Measurements from ENCODE around the gene RBM20. TPM values are rescaled to one million over a fixed set of nuclear protein-coding genes. Genes with fewer than 3 reads are reported as not detected.

The RBM20 gene
- total and polyA plus RNA-seq, 2 of the 13 experiments (the other 11 are each of a cell fraction or from before 2014, with no cell fraction given), result 0.02 to 0.22 TPM

DNA sequence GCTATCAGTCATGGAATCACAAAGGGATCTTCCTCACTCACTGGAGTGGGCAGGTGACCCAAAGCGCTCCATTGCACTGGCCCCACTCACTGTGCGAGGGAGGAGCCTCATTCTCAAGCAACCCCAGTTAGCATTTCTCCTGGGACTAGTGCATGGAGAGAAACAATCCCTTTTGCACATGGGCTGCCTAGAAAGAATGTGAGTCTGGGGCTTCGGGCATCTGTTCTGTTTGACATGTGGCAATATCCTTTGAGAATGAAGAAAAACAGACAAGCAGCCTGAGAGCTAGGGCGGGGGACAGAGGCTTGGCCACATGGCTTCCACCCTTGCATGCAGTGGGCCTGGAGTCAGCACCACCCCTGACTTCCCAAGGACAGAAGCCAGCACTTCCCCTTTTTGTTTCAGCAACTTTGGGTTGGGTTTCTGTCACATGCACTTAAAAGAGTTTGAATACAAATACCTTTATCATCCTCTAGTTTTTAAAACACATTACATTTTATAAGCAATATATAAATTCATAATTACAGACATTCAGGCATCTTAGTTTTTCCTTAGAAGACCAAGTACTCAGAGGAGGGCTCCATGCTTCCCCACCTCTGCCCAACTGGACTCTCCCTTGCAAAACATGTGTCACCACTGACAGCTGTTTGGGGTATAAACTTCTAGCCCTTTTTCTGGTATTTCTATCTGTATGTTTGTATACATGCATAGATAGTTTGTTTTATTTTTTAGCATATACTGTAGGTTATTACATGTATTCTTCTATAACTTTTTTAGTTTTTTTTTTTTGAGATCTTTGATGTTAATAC, 73.8 kb downstream of the RBM20 start (continued):
- TF ChIP-seq, protein P1, sequence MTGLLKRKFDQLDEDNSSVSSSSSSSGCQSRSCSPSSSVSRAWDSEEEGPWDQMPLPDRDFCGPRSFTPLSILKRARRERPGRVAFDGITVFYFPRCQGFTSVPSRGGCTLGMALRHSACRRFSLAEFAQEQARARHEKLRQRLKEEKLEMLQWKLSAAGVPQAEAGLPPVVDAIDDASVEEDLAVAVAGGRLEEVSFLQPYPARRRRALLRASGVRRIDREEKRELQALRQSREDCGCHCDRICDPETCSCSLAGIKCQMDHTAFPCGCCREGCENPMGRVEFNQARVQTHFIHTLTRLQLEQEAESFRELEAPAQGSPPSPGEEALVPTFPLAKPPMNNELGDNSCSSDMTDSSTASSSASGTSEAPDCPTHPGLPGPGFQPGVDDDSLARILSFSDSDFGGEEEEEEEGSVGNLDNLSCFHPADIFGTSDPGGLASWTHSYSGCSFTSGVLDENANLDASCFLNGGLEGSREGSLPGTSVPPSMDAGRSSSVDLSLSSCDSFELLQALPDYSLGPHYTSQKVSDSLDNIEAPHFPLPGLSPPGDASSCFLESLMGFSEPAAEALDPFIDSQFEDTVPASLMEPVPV (CRISPR knock-in tag; IDR thresholded peaks at IDR 0.05), result no peak
- TF ChIP-seq, protein P2, sequence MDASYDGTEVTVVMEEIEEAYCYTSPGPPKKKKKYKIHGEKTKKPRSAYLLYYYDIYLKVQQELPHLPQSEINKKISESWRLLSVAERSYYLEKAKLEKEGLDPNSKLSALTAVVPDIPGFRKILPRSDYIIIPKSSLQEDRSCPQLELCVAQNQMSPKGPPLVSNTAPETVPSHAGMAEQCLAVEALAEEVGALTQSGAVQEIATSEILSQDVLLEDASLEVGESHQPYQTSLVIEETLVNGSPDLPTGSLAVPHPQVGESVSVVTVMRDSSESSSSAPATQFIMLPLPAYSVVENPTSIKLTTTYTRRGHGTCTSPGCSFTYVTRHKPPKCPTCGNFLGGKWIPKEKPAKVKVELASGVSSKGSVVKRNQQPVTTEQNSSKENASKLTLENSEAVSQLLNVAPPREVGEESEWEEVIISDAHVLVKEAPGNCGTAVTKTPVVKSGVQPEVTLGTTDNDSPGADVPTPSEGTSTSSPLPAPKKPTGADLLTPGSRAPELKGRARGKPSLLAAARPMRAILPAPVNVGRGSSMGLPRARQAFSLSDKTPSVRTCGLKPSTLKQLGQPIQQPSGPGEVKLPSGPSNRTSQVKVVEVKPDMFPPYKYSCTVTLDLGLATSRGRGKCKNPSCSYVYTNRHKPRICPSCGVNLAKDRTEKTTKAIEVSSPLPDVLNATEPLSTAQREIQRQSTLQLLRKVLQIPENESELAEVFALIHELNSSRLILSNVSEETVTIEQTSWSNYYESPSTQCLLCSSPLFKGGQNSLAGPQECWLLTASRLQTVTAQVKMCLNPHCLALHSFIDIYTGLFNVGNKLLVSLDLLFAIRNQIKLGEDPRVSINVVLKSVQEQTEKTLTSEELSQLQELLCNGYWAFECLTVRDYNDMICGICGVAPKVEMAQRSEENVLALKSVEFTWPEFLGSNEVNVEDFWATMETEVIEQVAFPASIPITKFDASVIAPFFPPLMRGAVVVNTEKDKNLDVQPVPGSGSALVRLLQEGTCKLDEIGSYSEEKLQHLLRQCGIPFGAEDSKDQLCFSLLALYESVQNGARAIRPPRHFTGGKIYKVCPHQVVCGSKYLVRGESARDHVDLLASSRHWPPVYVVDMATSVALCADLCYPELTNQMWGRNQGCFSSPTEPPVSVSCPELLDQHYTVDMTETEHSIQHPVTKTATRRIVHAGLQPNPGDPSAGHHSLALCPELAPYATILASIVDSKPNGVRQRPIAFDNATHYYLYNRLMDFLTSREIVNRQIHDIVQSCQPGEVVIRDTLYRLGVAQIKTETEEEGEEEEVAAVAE (CRISPR knock-in tag; IDR thresholded peaks at IDR 0.05; ENCODE audit: borderline replicate concordance), result no peak
- TF ChIP-seq, protein P3, sequence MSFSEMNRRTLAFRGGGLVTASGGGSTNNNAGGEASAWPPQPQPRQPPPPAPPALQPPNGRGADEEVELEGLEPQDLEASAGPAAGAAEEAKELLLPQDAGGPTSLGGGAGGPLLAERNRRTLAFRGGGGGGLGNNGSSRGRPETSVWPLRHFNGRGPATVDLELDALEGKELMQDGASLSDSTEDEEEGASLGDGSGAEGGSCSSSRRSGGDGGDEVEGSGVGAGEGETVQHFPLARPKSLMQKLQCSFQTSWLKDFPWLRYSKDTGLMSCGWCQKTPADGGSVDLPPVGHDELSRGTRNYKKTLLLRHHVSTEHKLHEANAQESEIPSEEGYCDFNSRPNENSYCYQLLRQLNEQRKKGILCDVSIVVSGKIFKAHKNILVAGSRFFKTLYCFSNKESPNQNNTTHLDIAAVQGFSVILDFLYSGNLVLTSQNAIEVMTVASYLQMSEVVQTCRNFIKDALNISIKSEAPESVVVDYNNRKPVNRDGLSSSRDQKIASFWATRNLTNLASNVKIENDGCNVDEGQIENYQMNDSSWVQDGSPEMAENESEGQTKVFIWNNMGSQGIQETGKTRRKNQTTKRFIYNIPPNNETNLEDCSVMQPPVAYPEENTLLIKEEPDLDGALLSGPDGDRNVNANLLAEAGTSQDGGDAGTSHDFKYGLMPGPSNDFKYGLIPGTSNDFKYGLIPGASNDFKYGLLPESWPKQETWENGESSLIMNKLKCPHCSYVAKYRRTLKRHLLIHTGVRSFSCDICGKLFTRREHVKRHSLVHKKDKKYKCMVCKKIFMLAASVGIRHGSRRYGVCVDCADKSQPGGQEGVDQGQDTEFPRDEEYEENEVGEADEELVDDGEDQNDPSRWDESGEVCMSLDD (CRISPR knock-in tag; IDR thresholded peaks at IDR 0.05; ENCODE audit: borderline replicate concordance), result no peak
- TF ChIP-seq ZNF274 (CRISPR knock-in tag; IDR thresholded peaks at IDR 0.05), result no peak
- TF ChIP-seq, protein P4, sequence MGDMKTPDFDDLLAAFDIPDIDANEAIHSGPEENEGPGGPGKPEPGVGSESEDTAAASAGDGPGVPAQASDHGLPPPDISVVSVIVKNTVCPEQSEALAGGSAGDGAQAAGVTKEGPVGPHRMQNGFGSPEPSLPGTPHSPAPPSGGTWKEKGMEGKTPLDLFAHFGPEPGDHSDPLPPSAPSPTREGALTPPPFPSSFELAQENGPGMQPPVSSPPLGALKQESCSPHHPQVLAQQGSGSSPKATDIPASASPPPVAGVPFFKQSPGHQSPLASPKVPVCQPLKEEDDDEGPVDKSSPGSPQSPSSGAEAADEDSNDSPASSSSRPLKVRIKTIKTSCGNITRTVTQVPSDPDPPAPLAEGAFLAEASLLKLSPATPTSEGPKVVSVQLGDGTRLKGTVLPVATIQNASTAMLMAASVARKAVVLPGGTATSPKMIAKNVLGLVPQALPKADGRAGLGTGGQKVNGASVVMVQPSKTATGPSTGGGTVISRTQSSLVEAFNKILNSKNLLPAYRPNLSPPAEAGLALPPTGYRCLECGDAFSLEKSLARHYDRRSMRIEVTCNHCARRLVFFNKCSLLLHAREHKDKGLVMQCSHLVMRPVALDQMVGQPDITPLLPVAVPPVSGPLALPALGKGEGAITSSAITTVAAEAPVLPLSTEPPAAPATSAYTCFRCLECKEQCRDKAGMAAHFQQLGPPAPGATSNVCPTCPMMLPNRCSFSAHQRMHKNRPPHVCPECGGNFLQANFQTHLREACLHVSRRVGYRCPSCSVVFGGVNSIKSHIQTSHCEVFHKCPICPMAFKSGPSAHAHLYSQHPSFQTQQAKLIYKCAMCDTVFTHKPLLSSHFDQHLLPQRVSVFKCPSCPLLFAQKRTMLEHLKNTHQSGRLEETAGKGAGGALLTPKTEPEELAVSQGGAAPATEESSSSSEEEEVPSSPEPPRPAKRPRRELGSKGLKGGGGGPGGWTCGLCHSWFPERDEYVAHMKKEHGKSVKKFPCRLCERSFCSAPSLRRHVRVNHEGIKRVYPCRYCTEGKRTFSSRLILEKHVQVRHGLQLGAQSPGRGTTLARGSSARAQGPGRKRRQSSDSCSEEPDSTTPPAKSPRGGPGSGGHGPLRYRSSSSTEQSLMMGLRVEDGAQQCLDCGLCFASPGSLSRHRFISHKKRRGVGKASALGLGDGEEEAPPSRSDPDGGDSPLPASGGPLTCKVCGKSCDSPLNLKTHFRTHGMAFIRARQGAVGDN (CRISPR knock-in tag; IDR thresholded peaks at IDR 0.05), result no peak
- no peak for TF ChIP-seq ZNF282 (IDR thresholded peaks at IDR 0.05; ENCODE audit: partially characterized antibody)
- no peak for TF ChIP-seq ZSCAN21 (CRISPR knock-in tag; IDR thresholded peaks at IDR 0.05; ENCODE audit: borderline replicate concordance)
